Measurements from ENCODE around the gene CLSTN1. TPM values are rescaled to one million over a fixed set of nuclear protein-coding genes. Genes with fewer than 3 reads are reported as not detected.
"Not testable (repeated sequence)": the region's sequence is repeated elsewhere in the genome, so short reads cannot be mapped to it uniquely, and the experiment has no call there.

The CLSTN1 gene
- total RNA-seq, 1 donor from 2014 or later: 72.3 TPM

GRCh38 chr1:9766759-9767442, 56.9 kb downstream of the CLSTN1 start:
- H3K36me3 ChIP-seq: peaks cover 4% of the 10 kb centered on the region
- TF ChIP-seq CTCF (IDR thresholded peaks at IDR 0.05): no peak
- DNase-seq (no peak), ATAC-seq (no peak)
- H3K9me3 ChIP-seq: no peaks in the 10 kb centered on the region
- peaks cover 9% of the 10 kb centered on the region for H3K4me1 ChIP-seq
- intact Hi-C loops (cut with DNase I): no loop called here
- H3K4me3 ChIP-seq: no peak overlapping the region
- no peaks in the 10 kb centered on the region for H3K27me3 ChIP-seq (ENCODE audit: low read depth)
- no peak overlapping the region for H3K27ac ChIP-seq

GRCh38 chr1:9764550-9764949, 59.2 kb downstream of the CLSTN1 start:
- DNase-seq (no peak), ATAC-seq (no peak)
- Histone ChIP-seq H3K27ac (no peak overlapping the region), H3K4me3 (no peak overlapping the region), H3K9me3 (no peaks in the 10 kb centered on the region), H3K36me3 (no peaks in the 10 kb centered on the region), H3K27me3 (ENCODE audit: low read depth) (no peaks in the 10 kb centered on the region), H3K4me1 (peaks cover 11% of the 10 kb centered on the region)
- intact Hi-C loops (cut with DNase I): no loop called here
- TF ChIP-seq CTCF (IDR thresholded peaks at IDR 0.05): no peak

- H3K4me1 ChIP-seq: peaks cover 14% of the 10 kb centered on the region
- ATAC-seq (no peak), DNase-seq (no peak)
- H3K9me3 ChIP-seq: no peaks in the 10 kb centered on the region
- no peak overlapping the region for H3K27ac ChIP-seq
- no peaks in the 10 kb centered on the region for H3K36me3 ChIP-seq
- no peak for TF ChIP-seq CTCF (IDR thresholded peaks at IDR 0.05)
- intact Hi-C loops (cut with DNase I): no loop called here
- H3K27me3 ChIP-seq (ENCODE audit: low read depth): no peaks in the 10 kb centered on the region
- no peak overlapping the region for H3K4me3 ChIP-seq
These were observed 59.9 kb downstream of the CLSTN1 start for GRCh38 chr1:9763914-9764313.

- H3K27me3 ChIP-seq (ENCODE audit: low read depth); intact Hi-C loops (cut with DNase I); H3K36me3 ChIP-seq; H3K4me3 ChIP-seq; DNase-seq; H3K9me3 ChIP-seq; ATAC-seq; H3K27ac ChIP-seq: not testable (repeated sequence)
- peaks cover 14% of the 10 kb centered on the region for H3K4me1 ChIP-seq
These were observed 61.3 kb downstream of the CLSTN1 start for GRCh38 chr1:9762446-9762845.

GRCh38 chr1:9761855-9762254, 61.9 kb downstream of the CLSTN1 start:
- Histone ChIP-seq H3K36me3 (no peaks in the 10 kb centered on the region), H3K27ac (no peak overlapping the region), H3K27me3 (ENCODE audit: low read depth) (no peaks in the 10 kb centered on the region), H3K9me3 (no peaks in the 10 kb centered on the region), H3K4me1 (peaks cover 14% of the 10 kb centered on the region), H3K4me3 (no peak overlapping the region)
- intact Hi-C loops (cut with DNase I): no loop called here
- ATAC-seq (no peak), DNase-seq (no peak)
- no peak for TF ChIP-seq CTCF (IDR thresholded peaks at IDR 0.05)

- DNase-seq (no peak), ATAC-seq (no peak)
- intact Hi-C loops (cut with DNase I): no loop called here
- no peak for TF ChIP-seq CTCF (IDR thresholded peaks at IDR 0.05)
- peaks cover 14% of the 10 kb centered on the region for H3K4me1 ChIP-seq
- no peaks in the 10 kb centered on the region for H3K27me3 ChIP-seq (ENCODE audit: low read depth)
- H3K27ac ChIP-seq: no peak overlapping the region
- H3K9me3 ChIP-seq: no peaks in the 10 kb centered on the region
- no peak overlapping the region for H3K4me3 ChIP-seq
- no peaks in the 10 kb centered on the region for H3K36me3 ChIP-seq
These were observed 62.9 kb downstream of the CLSTN1 start for GRCh38 chr1:9760824-9761223.

All from lower lobe of right lung (tissue), 2 donors.